ENCODE data around the gene GRM8.

The GRM8 gene

GRCh38 chr7:126449611-126450268, 803.0 kb downstream of the GRM8 start:
- no peak overlapping the region for H3K4me3 ChIP-seq (ENCODE audit: low read depth, low read length)
- TF ChIP-seq CTCF (IDR thresholded peaks at IDR 0.05; ENCODE audit: borderline replicate concordance, insufficient read depth, low read depth, low read length), result no peak

- TF ChIP-seq CTCF (IDR thresholded peaks at IDR 0.05; ENCODE audit: borderline replicate concordance, insufficient read depth, low read depth, low read length), result no peak
- H3K4me3 ChIP-seq (ENCODE audit: low read depth, low read length), result no peak overlapping the region
These were observed 804.8 kb downstream of the GRM8 start for GRCh38 chr7:126447984-126448383.

- no peak for TF ChIP-seq CTCF (IDR thresholded peaks at IDR 0.05; ENCODE audit: borderline replicate concordance, insufficient read depth, low read depth, low read length)
These were observed 806.8 kb downstream of the GRM8 start for GRCh38 chr7:126445991-126446390.

GRCh38 chr7:126443951-126444350, 808.8 kb downstream of the GRM8 start:
- H3K4me3 ChIP-seq (ENCODE audit: low read depth, low read length), result no peak overlapping the region
- no peak for TF ChIP-seq CTCF (IDR thresholded peaks at IDR 0.05; ENCODE audit: borderline replicate concordance, insufficient read depth, low read depth, low read length)

More at GRCh38 chr7:126445991-126446390, 806.8 kb downstream of the GRM8 start:
- no peak overlapping the region for H3K4me3 ChIP-seq (ENCODE audit: low read depth, low read length)

- TF ChIP-seq CTCF (IDR thresholded peaks at IDR 0.05; ENCODE audit: borderline replicate concordance, insufficient read depth, low read depth, low read length), result no peak
- H3K4me3 ChIP-seq (ENCODE audit: low read depth, low read length), result no peak overlapping the region
These were observed 809.8 kb downstream of the GRM8 start for GRCh38 chr7:126442908-126443307.

- TF ChIP-seq CTCF (IDR thresholded peaks at IDR 0.05; ENCODE audit: borderline replicate concordance, insufficient read depth, low read depth, low read length), result no peak
- no peak overlapping the region for H3K4me3 ChIP-seq (ENCODE audit: low read depth, low read length)
These were observed 811.0 kb downstream of the GRM8 start for GRCh38 chr7:126441745-126442144.

- no peak overlapping the region for H3K4me3 ChIP-seq (ENCODE audit: low read depth, low read length)
- no peak for TF ChIP-seq CTCF (IDR thresholded peaks at IDR 0.05; ENCODE audit: borderline replicate concordance, insufficient read depth, low read depth, low read length)
These were observed 812.2 kb downstream of the GRM8 start for GRCh38 chr7:126440542-126440941.
